Smooth muscle cell (in vitro differentiated cells): Measurements from ENCODE around the gene RETN. TPM values are rescaled to one million over a fixed set of nuclear protein-coding genes. Genes with fewer than 3 reads are reported as not detected.

Source experiments
- DNase-seq: peaks from one replicate; lab custom pipeline; 2025; ENCODE audit not compliant: unreplicated experiment; lab: John Stamatoyannopoulos, UW
- H2AFZ ChIP-seq: fragments of 200-600 bp; sonication (generic); 2 replicates; pipeline ENCODE4 v1.6.0; 2016; ENCODE audit warnings: antibody characterized with exemption, low read depth, mild to moderate bottlenecking
- H3F3A ChIP-seq: fragments of 200-600 bp; sonication (generic); 2 replicates; pipeline ENCODE4 v1.6.0; 2017; ENCODE audit warnings: antibody characterized with exemption, low read depth
- H3K27ac ChIP-seq: fragments of 200-600 bp; sonication (generic); 2 replicates; pipeline ENCODE4 v1.5.1; 2016; ENCODE audit warnings: low read depth, mild to moderate bottlenecking
- H3K27me3 ChIP-seq: fragments of 200-600 bp; sonication (generic); 2 replicates; pipeline ENCODE4 v1.6.1; 2016; ENCODE audit warnings: low read depth, mild to moderate bottlenecking
- H3K36me3 ChIP-seq: fragments of 200-600 bp; sonication (generic); 2 replicates; pipeline ENCODE4 v1.5.1; 2016; ENCODE audit warnings: low read depth
- H3K4me1 ChIP-seq: fragments of 200-600 bp; sonication (generic); 2 replicates; pipeline ENCODE4 v1.5.1; 2016; ENCODE audit warnings: low read depth
- H3K4me2 ChIP-seq: fragments of 200-600 bp; sonication (generic); 2 replicates; pipeline ENCODE4 v1.6.0; 2016; ENCODE audit warnings: mild to moderate bottlenecking
- H3K4me3 ChIP-seq: fragments of 200-600 bp; sonication (generic); 2 replicates; pipeline ENCODE4 v1.5.1; 2016; ENCODE audit warnings: mild to moderate bottlenecking
- H3K79me2 ChIP-seq: fragments of 200-600 bp; sonication (generic); 2 replicates; pipeline ENCODE4 v1.6.0; 2016; ENCODE audit warnings: low read depth, mild to moderate bottlenecking
- H3K9ac ChIP-seq: fragments of 200-600 bp; sonication (generic); 2 replicates; pipeline ENCODE4 v1.6.0; 2016; ENCODE audit warnings: low read depth
- H3K9me3 ChIP-seq: fragments of 200-600 bp; sonication (generic); replicated peaks from 2 replicates; pipeline ENCODE4 v1.5.1; 2016; ENCODE audit warnings: low read depth
- H4K20me1 ChIP-seq: fragments of 200-600 bp; sonication (generic); 2 replicates; pipeline ENCODE4 v1.6.0; 2016; ENCODE audit warnings: low read depth
- CTCF ChIP-seq: fragments of 200-600 bp; sonication (generic); IDR thresholded peaks from 2 replicates; pipeline ENCODE4 v1.5.1; 2017; ENCODE audit warnings: borderline replicate concordance, mild to moderate bottlenecking, antibody characterized with exemption; ENCODE audit not compliant: insufficient read depth, poor library complexity, severe bottlenecking
- WGBS: methylation state at CpG from one replicate; pipeline ENCODE4 v1.1.7; 2016; ENCODE audit warnings: low lambda C conversion rate; 5-methylcytosine and 5-hydroxymethylcytosine counted together
- polyA plus RNA-seq: library from polyadenylated mRNA; unstranded; fragments of >200 nt; fragmentation: Nextera tagmentation; extraction: Ambion mirVana; gene quantifications from 2 replicates; pipeline ENCODE4 v1.2.1, GENCODE V29; 2016
- total RNA-seq: library from RNA; depleted of rRNA; stranded (reverse); fragments of >200 nt; gene quantifications from 2 replicates; pipeline ENCODE4 v1.2.3, GENCODE V29; 2014

Gene RETN
- total RNA-seq (not detected in 2 replicates), polyA plus RNA-seq (not detected in 2 replicates)

GRCh38 chr19:7668842-7669241, at the start of gene RETN:
TSS of gene RETN (plus strand) at chr19:7669049. CDS start at chr19:7669327, 278 bp downstream.
- no peak for DNase-seq
- no peaks in the 10 kb centered on the region for H4K20me1 ChIP-seq
- no peak within 1 kb of the TSS for H3K4me3 ChIP-seq
- H3K36me3 ChIP-seq: no peaks in the 10 kb centered on the region
- TF ChIP-seq CTCF: no peak
- H3K9ac ChIP-seq: no peak within 1 kb of the TSS
- WGBS: 84% methylated on average over 9 of the region's 9 CpGs
- no peaks in the 10 kb centered on the region for H3K4me1 ChIP-seq
- H3K9me3 ChIP-seq: no peaks in the 10 kb centered on the region
- H3F3A ChIP-seq: no peaks in the 10 kb centered on the region
- peaks cover 45% of the 10 kb centered on the region for H3K27me3 ChIP-seq
- no peak within 1 kb of the TSS for H3K4me2 ChIP-seq
- no peak within 1 kb of the TSS for H2AFZ ChIP-seq
- no peaks in the 10 kb centered on the region for H3K79me2 ChIP-seq
- no peak within 1 kb of the TSS for H3K27ac ChIP-seq

- H3K4me3 ChIP-seq: no peak overlapping the region
- DNase-seq: no peak
- H2AFZ ChIP-seq: no peak overlapping the region
- no peak overlapping the region for H3K9ac ChIP-seq
- no peaks in the 10 kb centered on the region for H3K9me3 ChIP-seq
- no peak overlapping the region for H3K27ac ChIP-seq
- WGBS: 99% methylated on average over 35 of the region's 48 CpGs
- H3K4me1 ChIP-seq: no peaks in the 10 kb centered on the region
- H3K79me2 ChIP-seq: no peaks in the 10 kb centered on the region
- H3K36me3 ChIP-seq: no peaks in the 10 kb centered on the region
- TF ChIP-seq CTCF: no peak
- H4K20me1 ChIP-seq: no peaks in the 10 kb centered on the region
- no peaks in the 10 kb centered on the region for H3F3A ChIP-seq
- H3K27me3 ChIP-seq: no peaks in the 10 kb centered on the region
- no peak overlapping the region for H3K4me2 ChIP-seq
Measured at GRCh38 chr19:7619671-7620441, 49.0 kb upstream of the RETN start.

DNA sequence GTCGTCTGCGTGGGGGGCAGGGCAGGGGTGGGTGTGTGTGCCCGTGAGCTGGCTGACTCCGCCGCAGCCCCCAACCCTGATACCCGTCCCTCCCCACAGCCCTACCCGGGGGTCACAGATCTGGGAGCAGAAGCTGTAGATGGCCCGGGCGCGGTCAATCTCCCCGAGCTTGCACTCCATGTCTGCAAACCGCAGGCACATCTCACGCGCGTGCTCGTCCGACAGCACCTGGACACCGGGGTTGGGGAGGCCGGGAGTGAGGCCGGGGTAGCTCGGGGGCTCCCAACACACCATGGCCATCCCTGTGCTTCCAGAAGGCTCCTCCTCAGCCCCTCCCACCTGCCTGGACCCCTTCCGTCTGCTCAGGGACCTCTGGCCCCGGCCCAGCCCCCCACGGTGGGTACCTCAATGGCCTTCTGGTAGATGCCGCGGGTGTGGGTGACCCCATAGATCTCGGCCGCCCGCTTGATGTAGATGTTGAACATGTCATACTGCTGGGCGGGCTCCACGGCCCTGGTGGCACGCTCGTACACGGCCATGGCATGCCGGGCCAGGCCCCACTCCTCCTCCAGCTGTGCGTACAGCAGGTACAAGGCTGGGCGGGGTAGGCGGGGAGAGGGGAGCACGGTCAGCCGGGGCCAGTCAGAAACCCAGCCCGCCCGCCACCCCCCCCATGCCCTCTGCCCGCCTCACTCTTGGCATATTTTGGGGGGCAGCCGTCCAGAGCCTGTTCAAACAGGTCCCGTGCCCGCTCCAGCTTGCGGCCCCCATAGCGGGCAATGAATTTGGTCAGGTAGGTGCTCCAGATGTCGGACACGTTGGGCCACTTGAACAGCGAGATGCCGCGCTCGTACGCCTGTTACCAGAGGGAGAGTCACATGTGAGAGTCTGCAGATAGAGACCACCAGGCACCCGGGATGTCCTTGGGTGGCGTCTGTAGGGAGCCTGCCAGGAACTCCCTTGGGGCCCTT, 48.1 kb upstream of the RETN start:
- no peaks in the 10 kb centered on the region for H3K36me3 ChIP-seq
- H3K9ac ChIP-seq: no peak overlapping the region
- H3K27me3 ChIP-seq: no peaks in the 10 kb centered on the region
- WGBS: 98% methylated on average over 41 of the region's 57 CpGs
- H4K20me1 ChIP-seq: no peaks in the 10 kb centered on the region
- DNase-seq: no peak
- H2AFZ ChIP-seq: no peak overlapping the region
- H3K79me2 ChIP-seq: no peaks in the 10 kb centered on the region
- TF ChIP-seq CTCF: no peak
- no peak overlapping the region for H3K4me3 ChIP-seq
- H3K4me1 ChIP-seq: no peaks in the 10 kb centered on the region
- no peaks in the 10 kb centered on the region for H3F3A ChIP-seq
- no peak overlapping the region for H3K4me2 ChIP-seq
- no peaks in the 10 kb centered on the region for H3K9me3 ChIP-seq
- H3K27ac ChIP-seq: no peak overlapping the region
